GM19372 (cell line): ENCODE data around the gene ZNF710.

Source experiments
- ATAC-seq: cut with Tn5 transposase; IDR thresholded peaks from one replicate; pipeline ENCODE4 v1.9.1; 2021; ENCODE audit warnings: mild to moderate bottlenecking, low read depth, moderate library complexity; ENCODE audit not compliant: unreplicated experiment

Gene ZNF710

DNA sequence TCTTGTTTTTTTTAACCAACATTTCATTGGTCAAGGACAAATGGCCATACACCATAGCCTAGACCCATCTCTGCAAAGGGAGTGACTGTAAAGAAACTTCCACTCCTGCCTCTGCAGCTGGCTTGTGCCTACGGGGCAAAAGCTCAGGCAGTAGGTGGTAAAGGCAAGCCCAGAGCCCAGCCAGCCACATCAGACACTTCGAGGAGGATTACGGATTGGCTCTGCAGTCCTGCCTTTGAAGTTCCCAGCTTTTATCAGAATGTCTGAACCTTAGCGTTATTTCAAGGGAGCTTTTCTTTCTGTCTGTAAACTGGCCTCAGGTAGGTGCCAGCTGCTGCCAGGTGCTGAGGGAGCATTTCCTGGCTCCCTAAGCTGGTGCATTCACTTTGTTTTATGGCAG, 15.6 kb downstream of the ZNF710 start:
- ATAC-seq = no peak

DNA sequence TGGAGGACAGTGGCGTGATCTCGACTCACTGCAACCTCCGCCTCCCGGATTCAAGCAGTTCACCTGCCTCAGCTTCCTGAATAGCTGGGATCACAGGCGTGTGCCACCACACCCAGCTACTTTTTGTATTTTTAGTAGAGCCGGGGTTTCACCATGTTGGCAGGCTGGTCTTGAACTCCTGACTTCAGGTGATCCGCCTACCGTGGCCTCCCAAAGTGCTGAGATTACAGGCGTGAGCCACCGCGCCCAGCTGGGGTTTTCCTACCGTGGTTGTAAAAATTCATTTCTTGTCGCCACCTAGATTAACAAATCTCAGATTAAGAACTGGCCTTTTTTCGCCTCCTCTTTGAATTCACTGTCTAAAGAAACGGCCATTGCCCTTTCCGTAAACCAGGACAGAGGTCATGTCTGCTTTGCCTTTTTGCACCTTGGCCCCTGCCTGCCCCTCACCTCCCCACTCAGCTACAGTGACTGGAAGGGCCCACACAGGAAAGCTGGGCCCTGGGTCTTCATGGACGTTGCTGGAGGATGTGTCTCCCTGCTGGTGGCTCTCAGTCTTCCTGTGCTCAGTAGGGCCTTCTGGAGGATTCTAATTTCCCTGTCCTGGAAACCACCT, 17.2 kb downstream of the ZNF710 start:
- ATAC-seq = no peak

DNA sequence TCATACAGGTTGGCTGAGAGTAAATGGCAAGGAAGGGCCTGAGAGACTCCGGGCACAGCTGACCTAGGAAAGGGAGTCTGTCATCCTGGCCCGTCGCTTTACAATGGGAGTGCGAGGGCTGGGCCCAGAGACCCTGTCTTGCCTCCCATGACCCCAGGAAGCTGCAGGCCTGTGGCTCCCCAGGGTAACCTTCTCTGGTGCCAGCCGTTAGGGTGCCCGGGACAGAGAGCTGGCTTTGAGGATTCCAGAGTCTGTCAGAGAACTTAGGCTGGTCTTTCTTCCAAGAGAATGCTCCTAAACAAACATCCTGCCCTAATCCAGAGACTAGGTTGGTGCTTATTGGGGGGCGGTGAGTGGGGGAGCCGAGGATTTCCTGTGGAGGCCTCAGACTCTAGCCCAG, 18.5 kb downstream of the ZNF710 start:
- ATAC-seq = no peak

DNA sequence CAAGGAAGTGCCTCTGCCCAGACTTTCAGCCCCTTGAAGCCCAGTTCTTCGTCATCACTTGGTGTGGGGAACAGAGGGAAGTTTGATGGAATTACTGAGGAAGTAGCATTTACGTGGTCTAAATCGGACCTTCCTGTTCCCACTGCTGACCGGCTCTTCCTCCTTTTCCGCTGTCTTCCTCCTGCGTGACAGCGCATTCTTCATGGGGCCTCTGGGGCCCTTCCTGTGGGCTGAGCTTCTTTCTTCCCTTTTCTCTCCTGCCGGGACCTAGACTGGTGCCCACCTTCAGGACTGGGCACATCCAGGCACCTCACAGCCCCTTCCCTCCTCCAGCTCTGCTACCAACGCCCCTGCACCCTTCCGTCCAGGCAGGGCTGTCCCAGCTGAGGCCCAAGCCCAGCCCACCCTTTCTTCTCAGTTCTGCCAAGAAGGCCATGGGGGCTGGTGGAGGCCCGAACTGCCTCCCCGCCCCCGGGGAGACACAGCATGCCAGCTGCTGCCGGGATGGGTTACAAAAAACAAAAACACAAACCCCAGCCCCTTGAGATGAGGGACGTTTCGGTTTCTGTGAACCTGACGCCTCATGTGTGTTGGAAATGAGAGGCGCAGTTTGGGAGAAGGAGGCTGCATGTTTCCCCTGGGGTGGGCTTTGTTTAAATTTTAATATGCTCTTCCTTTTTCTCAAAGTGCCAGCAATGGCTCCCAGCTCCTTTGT, 19.1 kb downstream of the ZNF710 start:
- ATAC-seq = no peak

DNA sequence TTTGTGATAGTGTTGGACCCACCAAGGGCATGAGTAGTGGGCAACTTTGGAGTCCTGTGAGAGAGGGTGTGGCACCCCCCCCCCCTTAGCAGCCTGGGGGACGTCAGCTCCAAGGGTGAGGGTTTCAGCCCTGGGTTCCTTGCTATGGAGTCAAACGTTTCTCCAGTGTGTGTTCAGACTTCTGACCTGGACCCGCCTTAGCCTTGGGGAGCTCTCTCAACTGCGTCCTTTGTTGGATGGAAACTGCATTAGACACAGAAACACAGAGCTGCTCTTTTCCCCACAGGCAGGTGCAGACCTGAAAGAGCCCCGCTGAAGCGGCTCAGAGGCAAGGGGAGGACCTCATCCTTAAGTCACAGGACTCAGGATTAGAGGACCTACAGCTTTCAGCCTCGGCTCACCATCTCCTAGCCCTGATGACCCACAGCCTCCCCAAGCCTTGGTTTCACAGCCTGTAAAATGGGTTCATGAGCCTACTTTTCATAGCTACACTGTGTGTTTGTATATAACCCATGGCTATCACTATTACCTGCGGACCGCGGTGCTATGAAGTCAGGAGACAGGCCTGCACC, 19.9 kb downstream of the ZNF710 start:
- ATAC-seq = no peak

DNA sequence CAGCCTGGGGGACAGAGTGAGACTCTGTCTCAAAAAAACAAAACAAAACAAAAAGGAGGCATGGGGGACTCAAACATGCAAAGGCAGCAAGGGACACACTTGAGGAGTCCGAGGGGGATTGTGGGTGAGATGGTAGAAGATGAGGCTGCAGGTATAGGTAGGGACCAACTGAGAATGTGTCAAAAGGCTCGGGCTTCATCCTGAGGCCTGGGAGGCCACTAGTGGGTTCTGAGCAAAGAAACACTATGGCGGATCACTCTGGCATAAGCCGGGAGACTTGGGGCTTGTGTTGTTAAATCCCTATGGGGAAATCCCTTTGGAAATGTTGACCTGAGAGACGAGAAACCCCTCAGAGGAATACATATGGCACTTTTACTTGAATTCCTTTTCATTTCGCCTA, 21.2 kb downstream of the ZNF710 start:
- ATAC-seq = no peak

DNA sequence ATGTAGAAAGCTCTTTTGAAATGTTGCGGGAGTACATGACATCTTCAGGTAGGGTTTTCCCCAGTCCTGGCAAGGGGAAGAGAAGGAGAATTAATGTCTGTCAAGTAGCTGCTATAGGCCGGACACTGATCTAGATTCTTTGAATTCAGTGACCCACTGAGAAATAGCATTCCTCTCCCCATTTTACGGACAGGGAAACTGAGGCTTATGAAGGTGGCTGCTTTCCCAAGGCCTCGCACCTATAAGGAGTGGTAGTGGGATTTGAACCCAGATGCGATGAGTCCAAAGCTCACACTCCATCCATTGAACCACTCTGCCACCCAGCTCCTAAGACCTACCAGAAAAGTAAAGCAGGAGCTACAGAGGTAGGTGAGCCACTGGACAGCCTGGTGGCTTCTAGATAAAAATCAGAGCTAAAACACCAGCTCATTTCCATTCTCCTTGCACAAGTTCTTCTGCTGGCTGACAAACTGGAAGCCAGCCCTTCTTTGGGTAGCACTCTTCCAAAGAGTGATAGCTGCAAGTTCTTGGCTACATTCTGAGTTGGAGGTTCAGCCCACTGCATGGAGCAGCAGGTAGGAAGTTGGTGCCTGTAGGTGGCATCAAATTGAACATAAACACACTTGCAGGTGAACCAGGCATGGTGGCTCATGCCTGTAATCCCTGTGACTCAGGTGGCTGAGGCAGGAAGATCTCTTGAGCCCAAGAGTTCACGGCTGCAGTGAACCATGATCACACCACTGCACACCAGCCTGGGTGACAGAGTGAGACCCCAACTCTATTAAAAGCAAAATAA, 22.0 kb downstream of the ZNF710 start:
- no peak for ATAC-seq

DNA sequence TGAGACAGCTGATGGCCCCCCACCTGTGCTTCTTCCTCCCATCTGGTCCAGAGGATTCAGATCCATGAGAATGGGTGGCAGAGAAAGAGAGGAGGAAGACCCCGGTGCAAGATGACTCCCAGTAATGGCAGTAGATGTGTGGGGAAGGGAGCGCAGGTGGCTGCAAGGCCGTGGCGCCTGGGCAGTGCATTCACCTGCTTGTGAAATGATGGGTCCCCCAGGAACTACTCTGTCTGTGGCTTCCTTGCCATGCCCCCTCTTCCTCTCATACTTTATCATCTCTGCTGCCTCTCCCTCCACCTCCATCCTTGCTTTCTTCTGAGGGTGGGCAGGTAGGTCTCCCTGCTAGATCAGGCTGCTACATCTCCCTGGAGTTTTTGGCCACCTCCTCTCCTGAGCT, 23.3 kb downstream of the ZNF710 start:
- no peak for ATAC-seq

DNA sequence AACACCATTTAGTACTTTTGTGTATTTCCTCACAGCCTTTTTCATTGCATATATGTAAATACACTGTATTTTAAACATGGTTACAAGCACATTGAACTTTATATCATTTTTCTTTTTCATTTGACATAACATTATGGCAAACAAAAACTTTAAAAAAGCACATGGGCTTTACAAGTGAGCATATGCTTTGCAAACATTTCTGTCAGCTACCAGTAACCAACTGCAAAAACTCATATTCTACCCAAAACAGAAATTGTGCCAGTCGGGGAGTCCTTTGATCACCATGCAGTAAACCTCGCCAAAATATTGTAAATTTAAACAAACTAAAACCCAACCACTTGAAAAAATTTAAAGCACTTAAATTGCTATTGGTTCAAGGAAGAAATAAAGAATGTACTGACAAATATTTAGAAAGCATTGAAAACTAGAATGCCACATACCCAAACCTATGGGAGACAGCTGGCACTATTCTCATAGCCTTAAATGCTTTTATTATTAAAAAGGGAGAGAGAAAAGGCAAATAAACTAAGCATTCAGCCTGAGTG, 24.4 kb downstream of the ZNF710 start:
- ATAC-seq = no peak

DNA sequence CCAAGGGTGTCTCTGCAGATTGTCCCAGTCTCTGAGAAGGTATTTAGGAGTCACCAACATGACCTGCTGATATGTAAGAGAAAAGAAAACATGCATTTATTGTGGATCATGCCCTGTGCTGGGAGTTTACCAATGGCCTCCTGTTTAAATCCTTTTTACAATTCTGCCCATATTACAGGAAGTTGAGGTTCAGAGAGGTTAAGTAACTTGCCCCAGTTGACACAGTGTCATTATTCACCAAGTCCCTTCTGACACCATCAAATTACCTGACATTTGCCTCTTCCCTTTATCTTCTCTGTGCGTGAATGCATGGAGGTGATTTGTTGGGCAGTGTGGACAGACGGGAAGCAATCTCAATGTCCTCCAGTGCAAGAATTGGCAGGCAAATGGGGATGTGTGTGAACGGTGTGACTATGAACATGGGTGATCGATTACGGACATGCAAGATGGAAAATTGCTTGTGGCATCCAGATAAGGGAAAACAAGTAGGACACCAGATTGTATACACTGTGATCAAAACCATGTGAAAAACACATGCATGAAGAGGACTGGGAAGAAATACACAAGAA, 27.3 kb downstream of the ZNF710 start:
- ATAC-seq = no peak

DNA sequence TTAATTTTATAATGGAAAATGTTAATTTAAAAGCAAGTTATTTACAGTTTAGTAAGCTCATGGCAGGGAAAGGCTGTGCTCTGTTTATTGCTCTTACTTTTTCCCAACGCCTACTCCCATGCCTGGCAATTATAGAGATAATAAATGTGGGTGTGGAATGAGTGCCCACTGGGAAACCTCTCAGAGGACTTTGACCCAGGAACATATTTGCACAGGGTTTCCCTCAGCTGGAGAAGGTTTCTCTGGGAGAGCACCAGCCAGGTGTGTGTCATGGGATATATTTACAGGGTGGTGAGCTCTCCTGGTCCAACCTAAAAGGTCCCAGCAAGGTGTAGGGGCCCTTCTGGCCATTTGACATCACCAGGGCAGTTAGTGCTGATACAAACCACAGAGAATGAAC, 27.9 kb downstream of the ZNF710 start:
- no peak for ATAC-seq

DNA sequence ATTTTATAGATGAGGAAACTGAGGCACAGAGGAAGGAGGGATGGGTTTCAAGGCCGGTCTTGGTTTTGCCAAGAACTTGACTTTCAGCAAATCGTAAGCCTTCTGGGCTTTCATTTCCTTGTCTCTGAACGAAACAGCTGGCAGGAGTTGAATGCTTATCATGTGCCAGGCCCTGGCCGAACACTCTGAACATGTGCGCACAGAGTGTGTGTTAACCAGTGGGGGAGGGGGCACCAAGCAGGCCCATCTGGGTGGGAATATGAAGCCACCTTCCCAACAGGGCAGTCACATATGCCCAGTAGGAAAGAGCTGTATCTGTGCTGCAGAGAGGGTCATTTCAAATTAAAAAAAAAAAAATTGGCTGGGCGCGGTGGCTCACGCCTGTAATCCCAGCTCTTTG, 29.3 kb downstream of the ZNF710 start:
- ATAC-seq = no peak

DNA sequence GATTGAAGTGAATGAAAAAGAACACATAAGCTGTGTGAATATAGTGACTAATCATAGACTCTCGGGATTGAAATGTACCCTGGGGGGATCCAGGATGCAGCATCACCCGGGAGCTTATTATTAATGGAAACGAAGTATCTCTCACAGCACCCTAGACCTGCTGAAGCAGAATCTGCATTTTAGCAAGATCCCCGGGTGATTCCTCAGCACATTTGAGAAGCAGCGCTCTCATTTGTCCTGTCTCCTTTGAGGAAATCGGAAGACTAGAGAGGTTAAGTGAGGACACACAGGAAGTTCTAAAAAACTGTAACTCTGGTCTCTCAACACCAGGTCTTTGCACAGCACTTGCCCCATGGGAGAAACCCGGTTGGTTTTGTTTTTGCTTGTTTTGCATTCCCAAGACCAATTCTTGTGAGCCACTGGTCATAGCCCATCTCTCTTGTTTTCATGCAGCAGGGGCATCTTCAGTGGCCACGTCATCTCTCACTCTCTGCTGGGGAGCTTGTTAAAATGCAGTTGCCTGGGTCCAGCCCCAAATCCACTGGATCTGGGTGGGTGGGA, 30.2 kb downstream of the ZNF710 start:
- ATAC-seq = peak; percentile 79

DNA sequence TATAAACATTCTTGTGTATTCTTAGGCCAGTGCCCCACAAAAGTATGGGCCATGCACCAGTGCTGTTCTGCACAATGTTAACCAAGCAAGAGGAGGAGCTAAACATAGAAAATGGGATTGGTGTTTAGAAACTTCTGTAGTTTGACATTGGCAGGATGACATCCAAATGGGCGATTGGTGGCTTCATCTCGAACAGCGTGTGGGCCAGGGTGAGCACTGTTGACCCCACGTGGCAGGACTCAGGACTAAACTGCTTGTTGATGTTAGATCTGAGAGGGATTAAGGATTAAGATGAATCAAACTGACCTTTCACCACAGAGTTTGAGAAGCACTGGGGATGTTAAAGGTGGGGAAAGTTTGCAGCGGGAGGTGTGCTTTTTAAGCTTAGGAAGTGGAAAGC, 31.9 kb downstream of the ZNF710 start:
- no peak for ATAC-seq

DNA sequence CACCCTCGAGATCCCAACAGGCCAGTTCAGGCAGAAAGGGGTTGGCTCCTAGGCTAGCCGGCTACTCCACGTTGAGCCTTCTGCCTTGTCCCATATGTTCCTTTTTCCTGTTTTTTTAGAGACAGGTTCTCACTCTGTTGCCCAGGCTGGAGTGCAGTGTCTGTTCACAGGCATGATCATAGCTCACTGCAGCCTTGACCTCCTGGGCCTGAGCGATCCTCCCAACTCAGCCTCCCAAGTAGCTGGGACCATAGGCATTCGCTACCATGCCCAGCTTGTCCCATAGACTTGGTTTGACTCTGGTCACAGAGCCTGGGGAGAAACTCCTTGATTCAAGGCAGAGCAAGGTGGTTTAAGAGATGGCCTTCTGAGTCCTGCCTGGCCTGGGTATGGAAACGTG, 32.3 kb downstream of the ZNF710 start:
- no peak for ATAC-seq

DNA sequence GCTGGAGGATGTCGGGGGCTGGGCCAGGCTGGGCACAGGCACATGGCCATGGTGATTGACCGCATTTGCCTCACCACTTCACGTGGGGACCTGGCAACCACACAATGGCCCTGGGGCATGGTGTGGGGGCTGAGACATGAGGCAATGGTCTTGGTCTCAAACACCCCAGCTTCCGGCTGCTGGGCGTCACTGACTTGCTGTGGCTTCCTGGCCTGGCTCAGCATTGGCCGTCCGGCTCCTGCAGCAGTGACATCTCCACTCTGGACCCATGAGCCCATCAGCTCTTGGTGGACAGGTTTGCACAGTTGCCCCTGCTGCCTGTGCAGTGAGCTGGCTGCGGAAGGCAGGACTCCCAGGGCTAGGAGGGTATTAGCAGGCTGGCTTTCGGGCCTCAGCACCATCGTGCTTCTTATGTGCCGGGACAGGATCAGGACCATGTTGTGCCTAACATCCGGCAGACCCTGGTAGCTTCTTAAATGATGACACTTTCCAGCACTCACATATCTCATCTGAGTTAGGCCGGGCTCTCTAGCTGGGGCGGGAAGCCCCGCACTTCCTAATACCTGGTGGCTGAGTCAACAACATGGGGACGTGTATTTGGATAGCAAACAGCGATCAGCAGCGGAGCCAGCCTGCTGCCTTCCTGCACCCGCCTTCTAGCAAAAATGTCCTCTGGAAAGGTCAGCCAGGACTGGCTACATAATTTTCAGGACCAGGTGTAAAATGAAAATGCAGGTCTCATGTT, 34.1 kb downstream of the ZNF710 start:
- ATAC-seq = no peak

DNA sequence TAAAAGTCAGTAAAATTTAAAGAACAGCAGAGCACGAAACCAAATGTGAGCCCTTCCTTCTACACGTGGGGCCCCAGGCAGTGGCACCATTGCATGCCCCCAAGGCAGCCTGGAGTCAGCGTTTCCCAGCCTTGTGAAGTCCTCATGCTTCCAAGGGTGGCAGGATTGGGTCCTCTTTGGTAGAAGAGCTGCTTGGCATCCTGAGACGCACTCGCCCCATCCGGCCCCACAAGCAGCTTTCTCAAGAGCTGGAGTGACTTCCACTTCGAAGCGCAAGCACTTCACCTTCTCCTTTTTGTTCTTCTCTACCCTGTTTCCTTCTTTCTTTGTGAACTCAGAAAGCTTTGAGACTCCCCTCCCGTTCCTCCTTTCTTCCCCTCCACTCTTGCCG, 34.7 kb downstream of the ZNF710 start:
- ATAC-seq = no peak

DNA sequence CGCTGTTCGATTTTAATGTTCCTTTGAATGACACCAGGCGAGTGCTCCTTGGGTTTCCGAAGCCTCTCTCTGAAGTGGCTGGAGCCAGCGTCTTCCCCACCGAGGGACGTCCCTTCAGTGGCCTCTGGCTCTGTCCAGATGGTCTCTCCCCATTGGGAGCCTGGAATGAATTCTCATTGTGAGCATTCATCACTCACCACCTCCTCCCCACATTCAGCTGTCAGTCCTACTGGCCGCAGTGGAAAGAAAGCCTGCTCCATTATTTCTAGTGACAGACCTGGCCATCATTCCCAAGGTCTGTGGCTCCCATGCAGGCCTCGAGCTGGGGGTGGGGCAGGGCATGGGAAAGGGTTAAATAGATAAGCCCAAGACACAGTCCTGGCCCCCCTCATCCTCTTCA, 35.2 kb downstream of the ZNF710 start:
- no peak for ATAC-seq

DNA sequence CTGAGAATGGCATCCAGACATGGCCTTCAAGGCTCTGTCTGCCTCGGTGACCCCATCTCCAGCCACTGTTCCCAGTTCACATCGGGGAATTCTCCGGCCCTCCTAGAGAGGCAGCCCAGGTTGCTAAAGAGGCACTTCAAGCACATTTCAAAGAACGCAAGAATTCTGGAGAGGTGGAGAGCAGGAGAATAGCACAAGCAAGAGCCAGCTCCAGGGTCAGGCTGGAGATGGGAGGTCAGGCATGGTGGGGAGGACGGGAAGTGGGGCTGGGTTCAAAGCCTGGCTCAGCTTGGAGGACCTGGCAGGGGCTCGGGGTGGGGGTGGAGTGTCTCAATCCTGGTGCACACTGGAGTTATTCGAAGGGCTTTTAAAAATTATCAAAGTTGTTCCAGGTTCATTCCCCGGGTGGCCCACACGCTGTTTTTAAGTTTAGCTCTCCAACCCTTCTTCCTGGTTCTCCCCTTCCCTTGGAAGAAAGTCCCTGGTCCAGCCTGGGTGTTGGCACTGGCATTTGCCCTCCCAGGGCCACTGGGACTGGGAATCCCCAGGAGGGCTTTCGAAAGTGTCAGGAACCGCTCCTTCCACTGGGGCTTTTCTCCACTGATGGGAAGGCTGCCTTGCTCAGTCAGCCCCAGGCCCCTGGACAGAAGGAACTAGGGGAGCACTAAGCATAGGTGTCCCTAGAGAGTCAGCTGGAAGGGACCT, 35.8 kb downstream of the ZNF710 start:
- no peak for ATAC-seq
